Stimulated activated CD8-positive, alpha-beta memory T cell treated with anti-CD3 and anti-CD28 coated beads, Interleukin-7, amount 100 ng/mL, for 24 hours (primary cell): ENCODE results near the gene EID2B.
A peak's percentile ranks its signal among the peaks of the same experiment; 100 is the strongest.

Experiments used
- DNase-seq: peaks from one replicate; pipeline ENCODE4 v3.0.0-alpha.2; 2020; ENCODE audit warnings: low read depth

EID2B gene

GRCh38 chr19:39532233-39533002 is at the start of gene EID2B:
TSS of gene EID2B (minus strand) at chr19:39532852. CDS start at chr19:39532802, 50 bp downstream.
- DNase-seq = peak; percentile 82

- no peak for DNase-seq
These were observed 49.8 kb upstream of the EID2B start for GRCh38 chr19:39582442-39582841.

GRCh38 chr19:39568604-39569003 is 36.0 kb upstream of the EID2B start:
- DNase-seq = no peak

GRCh38 chr19:39566064-39566463 is 33.4 kb upstream of the EID2B start:
- no peak for DNase-seq

GRCh38 chr19:39563408-39563807 is 30.8 kb upstream of the EID2B start:
- DNase-seq = no peak

GRCh38 chr19:39558624-39559117 is 26.0 kb upstream of the EID2B start:
- DNase-seq = no peak

- DNase-seq = no peak
These were observed 25.4 kb upstream of the EID2B start for GRCh38 chr19:39557811-39558623.

- no peak for DNase-seq
These were observed 23.2 kb upstream of the EID2B start for GRCh38 chr19:39555883-39556282.

GRCh38 chr19:39554701-39555311 is 22.2 kb upstream of the EID2B start:
- no peak for DNase-seq

GRCh38 chr19:39553082-39553652 is 20.5 kb upstream of the EID2B start:
- no peak for DNase-seq

- no peak for DNase-seq
These were observed 17.5 kb upstream of the EID2B start for GRCh38 chr19:39550197-39550596.

GRCh38 chr19:39546599-39546998 is 13.9 kb upstream of the EID2B start:
- no peak for DNase-seq

- no peak for DNase-seq
These were observed 12.3 kb upstream of the EID2B start for GRCh38 chr19:39544911-39545310.

GRCh38 chr19:39544226-39544903 is 11.7 kb upstream of the EID2B start:
- no peak for DNase-seq

- DNase-seq = no peak
These were observed 10.8 kb upstream of the EID2B start for GRCh38 chr19:39543477-39543857.

GRCh38 chr19:39542206-39542605 is 9.6 kb upstream of the EID2B start:
- no peak for DNase-seq

GRCh38 chr19:39540333-39540673 is 7.7 kb upstream of the EID2B start:
- no peak for DNase-seq

GRCh38 chr19:39539518-39540332 is 7.1 kb upstream of the EID2B start, which contains the start of gene EID2:
TSS of gene EID2 (minus strand) at chr19:39540161. CDS start at chr19:39540079, 82 bp downstream.
- peak; percentile 89 for DNase-seq

GRCh38 chr19:39539165-39539517 is 6.5 kb upstream of the EID2B start:
- DNase-seq = no peak

GRCh38 chr19:39533791-39534190 is 1.1 kb upstream of the EID2B start:
- DNase-seq = no peak

GRCh38 chr19:39533003-39533512 is 406 bp upstream of the EID2B start:
- no peak for DNase-seq
